PC-9 (cell line): ENCODE results near the gene TCN1.

ENCODE experiments used
- EZH2 ChIP-seq: fragments of 200-600 bp; sonication (generic); IDR thresholded peaks from 2 replicates; pipeline ENCODE4 v1.8.0; 2017; ENCODE audit warnings: antibody characterized with exemption, low read depth
- TF ChIP-seq, protein P1 (sequence below): fragments of 200-600 bp; sonication (generic); conservative IDR thresholded peaks from 2 replicates; pipeline ENCODE4 v1.6.1; 2017; ENCODE audit warnings: mixed run types, antibody characterized with exemption, mild to moderate bottlenecking, moderate library complexity

DNA sequence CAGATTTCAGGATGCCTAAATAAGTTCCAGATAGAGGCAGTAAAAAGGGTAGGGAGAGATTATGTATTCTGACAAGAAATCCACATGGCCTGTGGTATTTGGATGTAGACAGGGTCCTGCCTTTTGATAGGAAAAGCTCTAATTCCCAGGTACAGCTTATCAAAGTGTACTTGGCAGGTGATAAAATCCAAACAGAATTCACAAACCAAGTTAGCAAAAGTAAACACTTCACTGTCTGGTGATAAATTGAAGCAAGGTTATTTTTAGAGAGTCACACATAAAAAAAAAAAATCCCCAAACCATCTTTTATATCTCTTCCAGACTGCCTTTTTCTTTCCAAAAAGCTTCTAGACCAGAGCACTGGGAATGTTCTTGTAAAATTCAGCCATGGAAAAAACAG is 26.7 kb downstream of the TCN1 start:
- TF ChIP-seq, protein P1, sequence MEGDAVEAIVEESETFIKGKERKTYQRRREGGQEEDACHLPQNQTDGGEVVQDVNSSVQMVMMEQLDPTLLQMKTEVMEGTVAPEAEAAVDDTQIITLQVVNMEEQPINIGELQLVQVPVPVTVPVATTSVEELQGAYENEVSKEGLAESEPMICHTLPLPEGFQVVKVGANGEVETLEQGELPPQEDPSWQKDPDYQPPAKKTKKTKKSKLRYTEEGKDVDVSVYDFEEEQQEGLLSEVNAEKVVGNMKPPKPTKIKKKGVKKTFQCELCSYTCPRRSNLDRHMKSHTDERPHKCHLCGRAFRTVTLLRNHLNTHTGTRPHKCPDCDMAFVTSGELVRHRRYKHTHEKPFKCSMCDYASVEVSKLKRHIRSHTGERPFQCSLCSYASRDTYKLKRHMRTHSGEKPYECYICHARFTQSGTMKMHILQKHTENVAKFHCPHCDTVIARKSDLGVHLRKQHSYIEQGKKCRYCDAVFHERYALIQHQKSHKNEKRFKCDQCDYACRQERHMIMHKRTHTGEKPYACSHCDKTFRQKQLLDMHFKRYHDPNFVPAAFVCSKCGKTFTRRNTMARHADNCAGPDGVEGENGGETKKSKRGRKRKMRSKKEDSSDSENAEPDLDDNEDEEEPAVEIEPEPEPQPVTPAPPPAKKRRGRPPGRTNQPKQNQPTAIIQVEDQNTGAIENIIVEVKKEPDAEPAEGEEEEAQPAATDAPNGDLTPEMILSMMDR: no peak
- TF ChIP-seq EZH2: no peak
